ENCODE results near the gene PDGFD. TPM values are rescaled to one million over a fixed set of nuclear protein-coding genes. Genes with fewer than 3 reads are reported as not detected.

The PDGFD gene
- polyA plus RNA-seq, 1 donor from 2014 or later, result 1.0 TPM

GRCh38 chr11:104015649-104016415 is 148.1 kb downstream of the PDGFD start:
- TF ChIP-seq TAF1 (IDR thresholded peaks at IDR 0.05; ENCODE audit: low read depth), result no peak
- TF ChIP-seq MXI1 (conservative IDR thresholded peaks at IDR 0.05; ENCODE audit: poor library complexity, severe bottlenecking), result no peak
- no peak for TF ChIP-seq CTCF (IDR thresholded peaks at IDR 0.05; ENCODE audit: poor library complexity, severe bottlenecking)
- TF ChIP-seq RAD21 (conservative IDR thresholded peaks at IDR 0.05), result no peak
- no peak for TF ChIP-seq REST (IDR thresholded peaks at IDR 0.05; ENCODE audit: borderline replicate concordance)
- TF ChIP-seq POLR2AphosphoS5 (IDR thresholded peaks at IDR 0.05), result no peak
- no peak for TF ChIP-seq SMC3 (conservative IDR thresholded peaks at IDR 0.05; ENCODE audit: poor library complexity)
- no peak for TF ChIP-seq EP300 (conservative IDR thresholded peaks at IDR 0.05; ENCODE audit: poor library complexity, severe bottlenecking)
- TF ChIP-seq EZH2 (IDR thresholded peaks at IDR 0.05; ENCODE audit: borderline replicate concordance, insufficient read depth, low read length, poor library complexity, severe bottlenecking), result no peak
- Histone ChIP-seq H3K36me3 (ENCODE audit: insufficient read depth, low read length) (no peaks in the 10 kb centered on the region), H3K79me2 (replicated peaks; ENCODE audit: insufficient read depth, low read length) (no peaks in the 10 kb centered on the region), H2AFZ (ENCODE audit: low read depth, low read length) (no peak overlapping the region), H4K20me1 (ENCODE audit: insufficient read depth) (no peaks in the 10 kb centered on the region), H3F3A (ENCODE audit: insufficient read depth, low read length, poor library complexity, severe bottlenecking) (no peaks in the 10 kb centered on the region), H3K27ac (ENCODE audit: low read length) (no peak overlapping the region), H3K9ac (ENCODE audit: low read length) (no peak overlapping the region), H3K4me2 (ENCODE audit: low read length) (no peak overlapping the region), H3K4me3 (ENCODE audit: low read length) (no peak overlapping the region), H3K27me3 (ENCODE audit: insufficient read depth, low read depth, low read length) (no peaks in the 10 kb centered on the region), H3K9me2 (ENCODE audit: insufficient read depth, low read length) (no peaks in the 10 kb centered on the region), H3K9me3 (ENCODE audit: low read length) (no peaks in the 10 kb centered on the region)

GRCh38 chr11:104011044-104011443 is 152.9 kb downstream of the PDGFD start:
- no peaks in the 10 kb centered on the region for H3F3A ChIP-seq (ENCODE audit: insufficient read depth, low read length, poor library complexity, severe bottlenecking)
- no peak for TF ChIP-seq REST (IDR thresholded peaks at IDR 0.05; ENCODE audit: borderline replicate concordance)
- no peak for TF ChIP-seq MXI1 (conservative IDR thresholded peaks at IDR 0.05; ENCODE audit: poor library complexity, severe bottlenecking)
- TF ChIP-seq SMC3 (conservative IDR thresholded peaks at IDR 0.05; ENCODE audit: poor library complexity), result no peak
- no peak for TF ChIP-seq CTCF (IDR thresholded peaks at IDR 0.05; ENCODE audit: poor library complexity, severe bottlenecking)
- TF ChIP-seq EP300 (conservative IDR thresholded peaks at IDR 0.05; ENCODE audit: poor library complexity, severe bottlenecking), result no peak
- TF ChIP-seq RAD21 (conservative IDR thresholded peaks at IDR 0.05), result no peak
- no peak for TF ChIP-seq EZH2 (IDR thresholded peaks at IDR 0.05; ENCODE audit: borderline replicate concordance, insufficient read depth, low read length, poor library complexity, severe bottlenecking)
- TF ChIP-seq TAF1 (IDR thresholded peaks at IDR 0.05; ENCODE audit: low read depth), result no peak
- TF ChIP-seq POLR2AphosphoS5 (IDR thresholded peaks at IDR 0.05), result no peak
- no peaks in the 10 kb centered on the region for H4K20me1 ChIP-seq (ENCODE audit: insufficient read depth)
- no peaks in the 10 kb centered on the region for H3K36me3 ChIP-seq (ENCODE audit: insufficient read depth, low read length)
- H3K4me2 ChIP-seq (ENCODE audit: low read length), result no peak overlapping the region
- no peak overlapping the region for H3K9ac ChIP-seq (ENCODE audit: low read length)
- no peak overlapping the region for H3K27ac ChIP-seq (ENCODE audit: low read length)
- no peaks in the 10 kb centered on the region for H3K79me2 ChIP-seq (replicated peaks; ENCODE audit: insufficient read depth, low read length)
- H3K27me3 ChIP-seq (ENCODE audit: insufficient read depth, low read depth, low read length), result no peaks in the 10 kb centered on the region
- no peak overlapping the region for H2AFZ ChIP-seq (ENCODE audit: low read depth, low read length)
- H3K4me3 ChIP-seq (ENCODE audit: low read length), result no peak overlapping the region
- H3K9me2 ChIP-seq (ENCODE audit: insufficient read depth, low read length), result no peaks in the 10 kb centered on the region
- H3K9me3 ChIP-seq (ENCODE audit: low read length), result no peaks in the 10 kb centered on the region

Data from neural cell (in vitro differentiated cells).